ENCODE measurements around the gene HIVEP3.
A peak's percentile ranks its signal among the peaks of the same experiment; 100 is the strongest.
"Not testable (repeated sequence)": the region's sequence is repeated elsewhere in the genome, so short reads cannot be mapped to it uniquely, and the experiment has no call there.

The HIVEP3 gene

GRCh38 chr1:41562328-41562727 lies 356.4 kb downstream of the HIVEP3 start:
- DNase-seq (ENCODE audit: low read depth in 2 of 2), result no peak

GRCh38 chr1:41560931-41561330 lies 357.8 kb downstream of the HIVEP3 start:
- DNase-seq (ENCODE audit: low read depth in 2 of 2), result no peak

- DNase-seq (ENCODE audit: low read depth in 2 of 2), result no peak
Measured at GRCh38 chr1:41560496-41560895, 358.2 kb downstream of the HIVEP3 start.

- DNase-seq (ENCODE audit: low read depth in 2 of 2), result no peak
Measured at GRCh38 chr1:41559331-41559730, 359.4 kb downstream of the HIVEP3 start.

- DNase-seq (ENCODE audit: low read depth in 2 of 2), result no peak
Measured at GRCh38 chr1:41558761-41559171, 360.0 kb downstream of the HIVEP3 start.

GRCh38 chr1:41557751-41558455 lies 360.8 kb downstream of the HIVEP3 start:
- DNase-seq (ENCODE audit: low read depth in 2 of 2), result no peak

GRCh38 chr1:41554746-41555145 lies 364.0 kb downstream of the HIVEP3 start:
- DNase-seq (ENCODE audit: low read depth in 2 of 2), result not testable (repeated sequence)

- DNase-seq (ENCODE audit: low read depth in 2 of 2), result no peak
Measured at GRCh38 chr1:41547781-41548560, 370.8 kb downstream of the HIVEP3 start.

- no peak for DNase-seq (ENCODE audit: low read depth in 2 of 2)
Measured at GRCh38 chr1:41547336-41547735, 371.4 kb downstream of the HIVEP3 start.

- no peak for DNase-seq (ENCODE audit: low read depth in 2 of 2)
Measured at GRCh38 chr1:41546833-41547135, 371.9 kb downstream of the HIVEP3 start.

- DNase-seq (ENCODE audit: low read depth in 2 of 2), result no peak
Measured at GRCh38 chr1:41545996-41546832, 372.5 kb downstream of the HIVEP3 start.

- DNase-seq (ENCODE audit: low read depth in 2 of 2), result no peak
Measured at GRCh38 chr1:41542196-41542930, 376.4 kb downstream of the HIVEP3 start.

GRCh38 chr1:41541592-41541952 lies 377.1 kb downstream of the HIVEP3 start:
- DNase-seq (ENCODE audit: low read depth in 2 of 2), result no peak

- no peak for DNase-seq (ENCODE audit: low read depth in 2 of 2)
Measured at GRCh38 chr1:41540886-41541591, 377.7 kb downstream of the HIVEP3 start.

GRCh38 chr1:41539999-41540398 lies 378.7 kb downstream of the HIVEP3 start:
- no peak for DNase-seq (ENCODE audit: low read depth in 2 of 2)

GRCh38 chr1:41539418-41539805 lies 379.3 kb downstream of the HIVEP3 start:
- no peak for DNase-seq (ENCODE audit: low read depth in 2 of 2)

- DNase-seq (ENCODE audit: low read depth in 2 of 2), result no peak
Measured at GRCh38 chr1:41538741-41539417, 379.8 kb downstream of the HIVEP3 start.

- DNase-seq (ENCODE audit: low read depth in 2 of 2), result peak; percentile 66 to 74
Measured at GRCh38 chr1:41537788-41538351, 380.9 kb downstream of the HIVEP3 start.

- peak; percentile 58 to 63 for DNase-seq (ENCODE audit: low read depth in 2 of 2)
Measured at GRCh38 chr1:41537251-41537650, 381.5 kb downstream of the HIVEP3 start.

- DNase-seq (ENCODE audit: low read depth in 2 of 2), result no peak
Measured at GRCh38 chr1:41536361-41536802, 382.3 kb downstream of the HIVEP3 start.

Measured in fibroblast of skin of left quadriceps (primary cell).